Amniotic stem cell (primary cell): ENCODE measurements around the gene ADCY1.

Experiments
- DNase-seq: peaks from one replicate; lab custom pipeline; 2025; lab: John Stamatoyannopoulos, UW

ADCY1 gene

DNA sequence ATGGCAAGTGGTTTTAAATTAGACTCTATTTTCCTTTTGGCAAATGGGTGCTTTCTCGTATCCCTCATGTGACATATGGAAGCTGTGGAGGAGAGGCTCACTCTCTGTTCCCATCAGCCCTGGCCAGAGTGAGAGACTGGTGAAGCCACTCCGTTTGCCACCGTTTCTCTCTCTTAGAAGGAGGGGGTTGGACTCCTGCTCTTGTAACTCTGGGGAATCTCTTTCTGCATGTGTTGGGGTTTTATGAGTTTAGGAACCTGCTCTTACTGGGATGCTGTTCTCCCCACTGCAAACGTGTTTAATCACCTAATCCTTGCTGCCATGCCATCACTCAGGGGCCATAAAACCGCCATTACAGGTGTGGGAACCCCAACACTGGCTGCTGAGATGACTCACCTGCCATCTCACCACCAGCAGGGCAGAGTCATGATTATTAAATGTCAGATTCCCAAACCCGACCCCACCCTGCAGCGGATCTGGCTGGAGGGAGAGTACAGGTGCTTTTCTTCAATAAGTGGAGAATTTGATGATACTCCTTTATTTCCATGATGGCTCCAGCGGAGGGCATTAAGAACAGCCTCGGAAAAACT is 103.2 kb downstream of the ADCY1 start:
- DNase-seq: no peak

DNA sequence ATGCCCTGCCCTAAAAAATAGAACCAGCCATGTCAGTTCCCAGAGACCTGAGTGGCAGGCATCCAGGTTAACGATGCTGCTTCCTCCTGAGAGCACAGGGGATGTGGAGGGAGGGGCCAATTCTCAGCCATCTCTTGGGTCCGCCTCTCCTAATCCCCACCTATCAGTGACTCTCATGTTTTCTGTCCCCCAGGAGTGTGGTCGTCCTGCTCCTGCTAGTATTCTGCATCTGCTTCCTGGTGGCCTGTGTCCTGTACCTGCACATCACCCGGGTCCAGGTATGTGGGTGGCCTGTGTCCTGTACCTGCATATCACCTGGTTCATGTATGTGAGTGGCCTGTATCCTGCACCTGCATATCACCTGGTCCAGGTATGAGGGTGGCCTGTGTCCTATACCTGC is 105.3 kb downstream of the ADCY1 start:
- DNase-seq: no peak

DNA sequence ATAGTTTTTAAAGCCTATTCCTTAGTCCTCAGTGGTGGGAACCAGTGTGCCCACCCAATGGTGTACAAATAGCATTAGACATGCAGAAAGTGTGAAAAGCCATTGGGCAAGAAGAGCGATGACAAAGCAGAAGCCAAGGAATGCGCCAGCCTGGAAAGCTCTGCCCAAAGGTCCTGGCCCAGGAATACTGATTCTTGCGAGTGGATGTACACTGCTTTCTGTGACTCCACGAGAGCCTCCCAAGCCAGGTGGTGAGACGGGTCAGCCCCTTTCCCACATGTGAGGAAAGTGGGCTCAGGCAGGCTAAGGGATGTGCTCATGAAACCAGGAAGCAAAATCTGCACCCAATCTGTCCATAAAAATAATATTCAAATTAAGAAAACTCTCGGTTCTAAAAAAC is 106.6 kb downstream of the ADCY1 start:
- DNase-seq: no peak

DNA sequence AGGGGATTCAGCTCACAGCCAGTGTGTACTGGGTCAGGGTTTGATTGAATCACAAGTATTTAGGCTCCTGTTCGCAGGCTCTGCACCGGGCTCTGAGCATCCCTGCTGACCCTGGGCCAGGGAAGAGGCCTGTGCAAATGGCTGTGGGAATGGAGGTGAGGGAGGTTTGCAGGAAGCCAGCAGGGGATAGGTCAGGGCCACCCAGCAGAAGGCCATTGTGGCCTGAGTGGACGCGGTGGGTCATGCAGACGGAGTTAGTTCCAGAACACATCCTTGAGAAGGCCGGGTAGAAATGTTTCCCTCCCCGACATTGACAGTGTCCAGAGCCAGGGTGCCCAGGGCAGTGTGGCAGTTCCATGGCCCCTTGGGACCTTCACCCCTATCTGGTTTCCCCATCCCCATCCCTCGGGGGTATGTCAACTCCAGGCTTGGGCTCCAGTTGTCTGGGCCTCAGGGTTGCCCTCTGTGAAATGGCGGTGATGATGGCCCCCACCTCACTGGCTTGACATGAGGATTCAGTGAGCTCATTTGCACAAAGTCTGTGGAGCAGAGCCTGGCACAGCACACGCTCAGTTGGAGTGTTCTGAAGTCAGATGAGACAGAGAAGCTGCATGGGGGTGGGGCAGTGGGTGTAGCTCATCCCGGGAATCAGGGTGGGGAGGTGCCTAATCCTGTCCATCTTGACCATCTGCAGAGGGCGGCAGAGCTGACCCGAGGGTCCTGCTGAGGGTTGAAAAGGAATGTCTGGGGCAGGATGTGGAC is 107.6 kb downstream of the ADCY1 start:
- no peak for DNase-seq

DNA sequence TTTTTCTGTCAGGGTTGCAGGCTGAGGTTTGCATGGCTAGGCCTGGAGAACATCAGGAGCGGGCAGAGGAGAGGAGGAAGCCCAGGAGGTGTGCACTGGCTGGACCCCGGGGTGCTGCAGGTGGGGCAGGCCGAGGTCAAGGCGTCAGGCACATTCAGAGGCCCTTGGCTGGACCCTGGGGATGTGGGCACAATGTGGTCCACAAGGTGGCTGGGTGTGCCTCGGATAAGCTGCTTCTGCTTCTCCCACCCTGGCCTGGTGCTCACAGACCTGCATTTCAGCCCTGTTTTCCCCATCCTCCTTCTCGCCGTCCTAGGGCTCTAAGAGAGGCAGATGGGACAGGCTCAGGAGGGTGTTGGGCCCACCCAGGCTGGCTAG is 108.2 kb downstream of the ADCY1 start:
- no peak for DNase-seq

DNA sequence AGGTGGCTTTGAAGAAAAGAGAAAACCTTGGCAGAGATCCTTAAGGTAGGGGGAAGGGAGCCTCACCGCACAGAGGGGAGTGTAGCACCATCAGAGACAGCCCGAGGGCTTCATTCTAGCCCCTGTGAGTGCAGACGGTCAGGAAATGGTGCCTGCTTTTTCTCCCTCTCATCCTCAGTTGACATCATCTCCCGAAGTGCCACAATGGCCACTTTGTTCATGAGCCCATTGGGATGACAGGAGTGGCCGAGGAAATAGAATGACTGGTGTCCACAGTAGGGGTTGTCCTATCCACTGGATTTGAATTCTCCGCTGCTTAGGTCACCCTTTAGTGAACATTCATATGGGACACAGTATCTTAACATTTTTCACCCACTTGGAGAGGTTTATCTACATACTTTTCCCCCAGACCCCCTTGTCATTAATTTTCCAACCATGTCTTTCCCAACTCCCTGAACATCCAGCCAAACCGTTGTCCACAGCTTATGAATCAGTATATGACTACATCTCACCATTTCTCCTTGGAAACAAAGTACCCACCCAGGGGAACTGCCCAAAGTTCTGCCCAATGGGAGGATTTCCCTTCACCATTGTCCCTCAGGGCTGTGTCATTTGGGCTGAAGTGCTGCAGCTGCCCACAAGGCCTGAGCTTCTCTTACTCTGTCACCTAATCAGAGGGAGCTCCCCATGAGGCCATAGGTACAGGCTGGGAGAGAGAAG is 108.8 kb downstream of the ADCY1 start:
- DNase-seq: no peak

DNA sequence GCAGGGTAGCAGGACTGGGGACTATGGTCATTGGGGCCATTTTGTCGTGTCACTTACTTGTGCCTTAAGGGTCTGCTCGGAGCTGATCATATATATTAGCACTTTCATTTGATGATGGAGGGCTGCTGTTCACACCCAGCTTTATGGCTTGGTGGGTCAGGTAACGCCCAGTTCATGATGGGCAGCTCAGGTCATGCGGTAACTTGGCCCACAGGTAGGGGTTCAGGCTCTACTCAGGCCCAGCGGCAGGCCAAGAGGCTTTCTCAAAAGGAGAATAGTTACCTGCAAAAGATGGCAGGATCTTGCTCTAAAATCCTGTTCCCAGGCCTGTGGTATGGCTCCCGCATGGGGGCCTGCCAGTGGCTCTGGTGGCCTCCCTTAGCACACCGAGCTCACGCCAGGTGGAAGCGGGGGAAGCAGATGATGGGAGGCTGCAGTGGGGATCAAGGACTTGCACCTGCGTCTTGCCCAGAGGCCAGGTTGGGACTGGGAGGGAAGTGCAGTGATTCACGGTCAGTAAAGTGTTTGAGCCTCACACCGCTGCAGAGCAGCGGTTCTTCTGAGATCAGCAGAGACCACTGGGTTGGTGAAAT is 109.5 kb downstream of the ADCY1 start:
- DNase-seq: no peak

DNA sequence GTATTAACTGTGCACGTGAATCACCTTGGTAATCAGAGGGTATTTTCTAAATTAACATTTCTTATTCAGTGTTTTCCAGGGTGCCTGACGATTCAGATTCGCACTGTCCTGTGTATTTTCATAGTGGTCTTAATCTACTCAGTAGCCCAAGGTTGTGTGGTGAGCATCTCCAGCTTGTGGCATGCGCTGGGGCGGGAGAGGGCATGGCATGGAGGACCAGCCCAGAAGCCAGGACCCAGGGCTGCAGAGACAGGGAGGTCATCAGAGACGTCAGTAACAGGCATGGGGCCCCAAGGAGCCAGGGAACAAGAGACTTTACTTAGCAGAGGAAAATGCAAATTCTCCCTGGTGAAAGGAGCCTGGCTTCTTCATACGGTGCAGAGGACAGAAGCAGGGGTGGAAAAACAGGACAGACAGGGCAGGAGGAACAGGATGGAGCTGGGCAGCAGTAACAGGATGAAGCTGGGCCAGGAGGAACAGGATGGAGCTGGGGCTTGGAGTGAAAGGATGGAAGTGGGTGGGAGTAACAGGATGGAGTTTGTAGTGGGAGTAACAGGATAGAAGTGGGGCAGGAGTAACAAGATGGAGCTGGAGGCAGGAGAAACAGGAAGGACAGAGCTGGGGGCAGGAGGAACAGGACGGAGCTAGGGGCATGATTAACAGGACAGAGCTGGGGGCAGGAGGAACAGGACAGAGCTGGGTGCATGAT is 110.9 kb downstream of the ADCY1 start:
- no peak for DNase-seq

DNA sequence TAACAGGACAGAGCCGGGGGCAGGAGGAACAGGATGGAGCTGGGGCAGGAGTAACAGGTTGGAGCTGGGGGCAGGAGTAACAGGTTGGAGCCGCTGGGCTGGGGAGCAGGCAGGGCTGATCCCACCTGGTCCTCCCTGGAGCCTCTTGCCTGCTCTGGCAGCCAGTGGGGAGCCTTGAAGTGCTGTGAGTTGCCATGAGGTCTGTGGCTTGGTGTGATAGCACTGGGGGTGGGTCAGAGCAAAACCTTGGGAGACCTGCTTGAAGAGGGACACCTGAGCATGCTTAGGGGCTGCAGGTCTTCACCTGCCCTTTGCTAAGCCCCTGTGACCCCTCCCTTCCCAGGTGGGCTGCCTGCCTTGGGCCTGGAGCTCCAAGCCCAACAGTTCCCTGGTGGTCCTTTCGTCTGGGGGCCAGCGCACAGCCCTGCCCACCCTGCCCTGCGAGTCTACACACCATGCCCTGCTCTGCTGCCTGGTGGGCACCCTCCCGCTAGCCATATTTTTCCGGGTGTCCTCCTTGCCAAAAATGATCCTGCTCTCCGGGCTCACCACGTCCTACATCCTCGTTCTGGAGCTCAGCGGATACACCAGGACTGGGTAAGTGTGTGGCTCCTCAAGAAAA is 111.6 kb downstream of the ADCY1 start:
- DNase-seq: no peak

DNA sequence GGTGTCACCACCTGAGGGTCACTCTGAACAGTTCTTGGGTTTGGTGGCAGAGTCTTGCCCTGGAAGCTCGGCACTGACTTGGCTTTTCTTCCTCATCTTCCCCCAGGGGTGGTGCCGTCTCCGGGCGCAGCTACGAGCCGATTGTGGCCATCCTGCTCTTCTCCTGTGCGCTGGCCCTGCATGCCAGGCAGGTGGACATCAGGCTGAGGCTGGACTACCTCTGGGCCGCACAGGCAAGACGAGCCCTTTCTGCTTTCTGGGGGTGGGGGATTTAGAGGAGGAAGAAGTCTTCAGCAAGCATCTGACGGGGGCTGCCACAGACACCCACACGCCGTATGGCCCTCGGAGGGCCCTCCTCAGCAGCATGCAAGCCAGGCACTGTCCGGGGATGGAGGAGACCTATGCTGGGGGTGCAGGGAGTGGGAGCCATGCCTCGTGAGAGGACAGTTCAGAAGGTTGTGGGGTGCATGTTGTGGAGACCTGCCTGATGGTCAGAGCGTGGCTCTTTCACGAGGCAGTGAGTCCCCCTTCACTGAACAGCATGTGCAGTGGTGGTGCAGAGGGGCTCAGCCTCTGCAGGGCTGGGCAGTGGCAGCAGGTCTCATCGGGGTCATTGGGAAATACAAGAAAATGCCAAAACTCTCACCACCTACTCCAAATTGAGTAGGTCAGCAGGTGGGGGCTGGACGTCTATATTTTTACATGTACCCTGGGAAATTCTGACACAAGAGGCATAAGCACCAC is 112.4 kb downstream of the ADCY1 start:
- no peak for DNase-seq

DNA sequence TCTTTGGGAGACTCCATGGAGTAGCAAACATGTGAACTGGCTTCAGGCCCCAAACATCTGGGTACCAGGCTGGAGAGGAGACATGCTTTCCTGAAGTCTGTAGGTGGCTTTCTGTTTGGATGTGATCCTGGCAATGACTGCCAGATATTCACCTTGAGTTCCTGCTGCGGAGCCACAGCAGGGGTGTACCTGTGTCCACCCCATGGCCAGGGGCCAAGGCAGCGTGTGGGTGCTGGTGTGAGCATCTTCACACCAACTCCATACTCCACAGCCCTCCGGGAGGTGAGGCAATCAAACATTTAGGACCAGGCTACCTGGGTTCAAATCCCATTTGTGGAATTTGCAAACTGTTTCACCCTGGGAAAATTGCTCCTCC is 113.0 kb downstream of the ADCY1 start:
- DNase-seq: no peak

DNA sequence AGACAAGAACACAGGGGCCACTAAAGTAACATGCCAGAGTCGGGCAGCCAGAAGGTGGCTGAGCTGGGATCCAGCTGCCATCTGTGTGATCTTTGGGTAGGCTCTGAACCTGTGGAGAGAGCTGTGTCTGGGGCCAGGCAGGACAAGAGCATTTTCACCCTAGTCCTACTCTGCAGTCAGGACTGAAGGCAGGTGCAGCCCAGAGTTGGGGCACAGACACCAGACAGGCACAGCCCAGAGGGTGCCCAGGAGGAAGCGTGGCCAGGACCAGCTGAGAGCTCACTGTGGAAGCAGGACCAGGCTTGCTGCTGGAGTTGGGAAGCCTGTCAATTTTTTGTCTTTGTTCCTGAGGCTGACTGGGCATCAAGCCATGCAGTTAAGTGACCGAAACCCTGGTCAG is 113.6 kb downstream of the ADCY1 start:
- DNase-seq: no peak

DNA sequence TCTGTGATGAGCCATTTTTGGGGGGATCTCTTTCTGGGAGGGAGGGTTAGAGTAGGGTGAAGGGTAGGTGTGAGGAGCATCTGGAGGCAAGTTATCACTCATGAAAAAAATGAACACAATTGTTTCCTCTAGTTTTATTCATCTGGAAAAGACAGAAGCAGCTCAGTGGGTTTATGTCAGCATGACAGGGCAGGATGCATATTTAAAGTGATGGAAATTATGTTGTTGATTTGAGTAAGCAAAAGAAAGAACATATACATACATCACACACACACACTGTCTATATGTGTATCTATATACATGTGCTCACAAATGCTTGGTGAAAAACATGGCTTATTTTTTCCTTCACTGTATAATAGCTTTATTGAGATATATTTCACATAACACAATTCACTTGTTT is 114.2 kb downstream of the ADCY1 start:
- no peak for DNase-seq

DNA sequence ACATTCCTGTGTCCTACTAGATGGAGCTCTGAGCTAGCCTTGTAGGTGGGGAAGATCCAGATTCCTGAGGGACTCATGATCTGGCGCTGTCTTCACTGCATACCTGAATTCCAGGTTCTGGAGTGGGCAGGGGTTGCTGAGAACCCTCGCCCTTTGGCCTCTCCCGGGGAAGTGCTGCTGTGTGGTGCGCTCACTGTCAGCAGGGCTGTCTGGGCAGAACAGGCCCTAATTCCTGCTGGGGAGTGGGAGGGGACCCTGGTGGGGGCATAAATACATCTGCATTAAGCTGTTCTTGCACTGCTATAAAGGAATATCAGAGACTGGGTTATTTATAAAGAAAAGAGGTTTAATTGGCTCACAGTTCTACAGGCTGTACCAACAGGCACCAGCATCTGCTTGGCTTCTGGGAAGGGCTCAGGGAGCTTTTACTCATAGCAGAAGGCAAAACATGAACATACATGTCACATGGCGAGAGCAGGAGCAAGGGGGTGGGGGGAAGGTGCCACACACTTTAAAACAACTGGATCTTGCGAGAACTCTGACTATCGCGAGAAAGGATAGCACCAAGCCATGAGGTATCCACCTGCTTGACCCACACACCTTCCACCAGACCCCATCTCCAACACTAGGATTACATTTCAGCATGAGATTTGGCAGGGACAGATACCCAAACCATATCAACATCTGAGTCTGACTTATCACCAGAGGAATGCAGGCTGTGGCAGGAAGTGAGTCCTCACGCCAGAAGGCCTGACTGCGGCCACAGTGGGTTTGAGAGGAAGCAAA is 115.0 kb downstream of the ADCY1 start:
- DNase-seq: peak; percentile 25

DNA sequence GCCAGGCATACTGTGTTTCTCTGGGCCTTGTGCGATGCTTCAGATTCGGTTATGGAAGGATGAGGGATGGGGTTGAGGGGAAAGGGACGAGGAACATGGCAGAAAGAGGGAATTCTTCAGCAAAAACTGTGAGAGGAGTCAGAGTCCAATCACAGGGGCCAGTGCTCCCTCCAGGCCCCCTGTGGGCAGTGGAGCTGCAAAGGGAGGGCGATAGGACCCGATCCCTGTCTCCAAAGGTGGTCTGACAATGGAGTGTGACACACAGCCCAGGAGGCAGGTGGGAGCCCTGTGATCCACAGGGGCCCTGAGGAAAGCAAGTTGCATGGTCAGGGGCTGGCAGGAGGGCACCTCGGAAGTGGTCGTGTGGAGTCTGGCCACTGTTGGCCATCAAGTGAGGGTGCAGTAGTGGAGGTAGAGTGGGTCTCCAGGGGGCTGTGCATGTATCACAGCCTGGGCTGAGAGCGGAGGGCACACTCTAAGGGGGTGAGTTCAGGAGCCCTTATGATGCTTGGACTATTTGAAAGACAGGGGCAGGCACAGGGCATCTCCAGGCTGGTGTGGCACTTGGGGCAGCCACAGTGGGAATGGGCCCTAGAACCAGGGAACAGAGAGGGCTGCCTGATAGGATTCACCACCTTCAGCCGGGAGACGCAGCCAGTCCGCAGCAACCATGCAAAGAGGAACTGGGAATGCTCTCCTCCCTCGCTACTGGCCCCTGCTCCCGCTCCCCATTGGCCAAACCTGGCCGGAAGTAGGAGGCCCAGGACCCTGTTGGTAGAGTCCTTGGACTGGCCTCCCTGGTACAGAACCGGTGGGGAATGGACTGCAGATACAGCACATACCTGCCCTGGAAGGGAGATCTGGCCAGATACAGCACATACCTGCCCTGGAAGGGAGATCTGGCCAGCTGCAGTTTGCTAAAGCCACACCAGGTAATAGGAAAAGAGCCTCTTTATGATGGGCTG is 115.9 kb downstream of the ADCY1 start:
- DNase-seq: no peak

DNA sequence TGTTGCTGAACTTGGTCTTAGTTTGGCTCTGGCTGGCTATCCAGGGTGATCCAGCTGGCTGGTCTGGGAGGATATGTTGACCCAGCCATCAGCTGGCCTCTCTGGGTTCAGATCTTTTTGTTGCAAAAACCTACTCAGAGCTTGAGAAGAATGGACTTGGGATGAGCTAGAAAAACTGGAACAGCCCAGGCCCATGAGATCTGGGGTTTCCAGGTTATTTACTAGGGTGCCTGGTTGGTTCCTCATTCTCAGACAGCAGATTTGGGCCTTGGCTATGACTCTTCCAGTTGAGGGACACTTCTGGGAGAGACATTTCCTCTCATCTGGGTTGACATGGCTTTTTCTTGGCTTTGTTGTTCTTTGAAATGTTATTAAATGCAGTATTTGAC is 116.6 kb downstream of the ADCY1 start:
- DNase-seq: no peak

DNA sequence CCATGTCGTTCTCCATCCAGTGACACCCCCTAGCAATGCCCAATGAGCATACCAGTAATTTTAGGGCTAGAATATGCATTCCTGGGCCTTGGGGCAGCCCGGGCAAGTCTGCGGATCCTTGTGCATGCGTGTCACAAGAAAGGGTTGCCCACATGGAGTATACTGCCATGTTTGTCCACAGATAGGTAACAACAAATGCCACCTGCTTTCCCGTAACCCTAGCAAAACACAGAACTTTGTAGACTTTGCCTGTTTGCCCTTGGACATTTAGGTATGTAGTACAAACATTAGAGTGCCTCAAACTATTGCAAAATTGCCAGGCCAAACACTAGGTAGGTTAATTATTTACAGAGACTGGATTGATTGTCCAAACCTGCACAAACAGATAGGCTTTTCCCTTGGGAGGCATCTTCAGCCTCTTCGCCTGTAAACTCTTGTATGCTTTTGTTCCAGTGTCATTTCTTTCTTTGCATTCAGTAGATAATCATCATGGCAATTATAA is 117.0 kb downstream of the ADCY1 start:
- no peak for DNase-seq

DNA sequence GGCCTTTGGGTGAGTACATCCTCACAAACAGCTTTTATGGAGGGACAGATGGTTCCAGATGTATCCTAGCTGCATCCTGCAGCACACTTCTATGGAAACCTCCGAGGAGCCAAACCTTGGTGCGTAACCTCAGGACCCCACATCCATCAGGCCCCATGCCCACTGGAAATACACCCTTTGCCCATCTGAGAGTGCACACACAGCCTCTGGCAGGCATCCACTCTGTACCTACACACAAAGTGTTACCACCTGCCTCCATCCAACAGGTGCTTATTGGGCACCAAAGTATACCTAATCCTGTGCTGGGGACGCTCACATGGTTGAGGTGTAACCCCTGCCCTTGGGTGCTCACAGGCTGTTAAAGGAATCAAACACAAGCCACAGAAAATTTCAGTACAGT is 117.9 kb downstream of the ADCY1 start:
- DNase-seq: no peak
